HTERT RPE-1 (cell line): ENCODE measurements around the gene EPHA6.
"Not testable (repeated sequence)": the region's sequence is repeated elsewhere in the genome, so short reads cannot be mapped to it uniquely, and the experiment has no call there.

ENCODE experiments used
- in situ Hi-C: fragments of 300-500 bp; cut with MboI; formaldehyde crosslinking; loops from 4 replicates; pipeline ENCODE4 v1.14.3; 2020; ENCODE audit warnings: low sequenced_read_pairs

EPHA6 gene

GRCh38 chr3:97264180-97264579 lies 449.8 kb downstream of the EPHA6 start:
- in situ Hi-C loops = no loop called here

DNA sequence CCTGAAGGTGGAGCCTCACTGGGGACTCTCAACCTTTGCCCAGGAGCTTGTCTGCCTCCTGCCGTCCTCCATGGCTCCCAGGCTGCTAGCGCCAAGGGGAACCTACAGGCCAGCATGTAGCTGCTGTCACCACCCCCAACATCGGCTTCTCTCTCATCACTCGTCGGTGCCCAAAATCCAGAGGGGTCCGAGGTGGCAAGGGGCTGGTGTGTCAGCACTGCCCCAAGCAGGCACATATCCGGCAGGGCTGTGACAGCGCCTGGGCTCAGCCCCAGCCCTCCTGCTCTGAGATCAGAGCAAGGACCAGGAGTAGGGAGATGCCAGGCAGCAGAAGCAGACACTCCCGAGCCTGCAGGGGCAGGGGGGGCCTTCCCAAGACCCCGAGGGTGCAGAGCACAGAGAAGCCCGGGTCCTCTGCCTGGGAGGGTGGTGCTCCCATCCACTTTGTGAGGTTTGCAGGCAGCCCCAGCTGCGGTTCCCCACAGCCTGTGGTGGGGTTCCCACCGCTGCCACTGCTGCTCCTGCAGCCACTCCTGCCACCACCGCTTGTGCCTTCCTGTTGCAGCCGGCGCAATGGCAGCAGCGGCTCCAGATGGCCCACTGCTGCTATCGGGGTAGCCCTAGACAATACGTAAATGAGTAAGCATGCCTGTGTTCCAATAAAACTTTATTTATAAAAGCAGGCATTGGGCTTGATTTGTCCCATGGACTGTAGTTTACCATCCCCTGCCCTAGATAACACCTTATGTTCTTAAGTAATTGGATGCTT lies 451.0 kb downstream of the EPHA6 start:
- in situ Hi-C loops = no loop called here

DNA sequence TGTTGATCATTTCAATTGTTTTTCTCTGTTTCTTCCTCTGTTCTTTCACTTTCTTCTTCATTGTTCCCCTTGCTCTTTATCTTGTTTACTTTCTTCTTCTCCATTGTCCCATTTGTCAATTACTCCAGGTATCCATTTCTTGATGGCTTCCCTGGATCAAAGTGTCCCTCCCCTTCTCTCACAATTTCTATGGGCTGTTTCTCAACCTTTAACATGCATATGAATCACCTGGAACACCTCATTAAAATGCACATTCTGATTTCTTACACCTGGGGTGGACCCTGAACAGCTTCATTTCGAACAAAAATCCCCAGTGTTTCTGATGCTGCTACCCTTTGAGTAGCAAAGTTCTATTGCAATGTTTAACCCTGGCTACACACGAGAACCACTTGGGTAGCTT lies 454.8 kb downstream of the EPHA6 start:
- in situ Hi-C loops = no loop called here

GRCh38 chr3:97276879-97277550 lies 462.6 kb downstream of the EPHA6 start:
- in situ Hi-C loops = not testable (repeated sequence)

GRCh38 chr3:97277708-97278107 lies 463.3 kb downstream of the EPHA6 start:
- in situ Hi-C loops = no loop called here

GRCh38 chr3:97278506-97278905 lies 464.1 kb downstream of the EPHA6 start:
- in situ Hi-C loops = no loop called here

- in situ Hi-C loops = no loop called here
Measured at GRCh38 chr3:97291901-97292300, 477.5 kb downstream of the EPHA6 start.

GRCh38 chr3:97293596-97294131 lies 479.3 kb downstream of the EPHA6 start:
- in situ Hi-C loops = no loop called here

DNA sequence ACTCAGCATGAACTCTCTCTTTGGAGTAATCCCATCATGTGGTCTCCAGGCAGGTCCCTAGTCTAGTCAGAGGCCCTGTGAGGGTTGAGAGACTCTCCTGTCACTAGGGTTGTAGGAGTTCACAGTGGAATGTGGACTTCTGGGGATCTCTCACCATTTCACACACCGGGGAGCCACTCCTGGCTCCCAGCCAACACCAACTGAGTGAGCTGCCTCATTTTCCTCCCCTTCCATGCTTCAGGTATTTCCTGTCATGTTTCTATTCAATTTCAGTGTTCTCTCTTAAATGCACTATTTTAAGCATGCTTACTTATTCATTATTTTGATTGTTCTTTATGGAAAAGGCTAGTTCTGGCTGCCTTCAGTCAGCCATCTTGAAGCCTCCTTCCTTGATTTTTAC lies 482.6 kb downstream of the EPHA6 start:
- in situ Hi-C loops = no loop called here

GRCh38 chr3:97301114-97301513 lies 486.7 kb downstream of the EPHA6 start:
- in situ Hi-C loops = no loop called here

GRCh38 chr3:97306226-97306625 lies 491.8 kb downstream of the EPHA6 start:
- in situ Hi-C loops = no loop called here

GRCh38 chr3:97338375-97338774 lies 524.0 kb downstream of the EPHA6 start:
- in situ Hi-C loops = no loop called here

DNA sequence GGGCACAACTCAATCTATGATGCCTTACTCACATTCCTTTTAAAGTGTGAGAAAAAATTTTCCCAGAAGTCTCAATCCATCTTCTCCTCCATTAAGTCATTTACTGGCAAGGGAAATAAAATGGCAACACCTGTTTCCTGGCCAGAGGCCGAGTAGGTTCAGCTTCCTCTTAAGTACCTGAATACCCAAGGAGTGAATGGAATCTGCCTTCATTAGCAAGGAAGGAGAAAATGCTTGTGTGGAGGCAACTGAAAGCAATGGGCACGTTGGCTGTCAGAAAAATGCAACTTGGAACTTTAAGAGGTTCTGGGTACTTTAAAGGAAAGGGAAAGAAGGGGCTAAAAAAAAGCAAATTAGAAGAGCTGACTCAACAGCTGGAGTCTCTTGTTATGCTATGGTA lies 526.5 kb downstream of the EPHA6 start:
- in situ Hi-C loops = no loop called here

DNA sequence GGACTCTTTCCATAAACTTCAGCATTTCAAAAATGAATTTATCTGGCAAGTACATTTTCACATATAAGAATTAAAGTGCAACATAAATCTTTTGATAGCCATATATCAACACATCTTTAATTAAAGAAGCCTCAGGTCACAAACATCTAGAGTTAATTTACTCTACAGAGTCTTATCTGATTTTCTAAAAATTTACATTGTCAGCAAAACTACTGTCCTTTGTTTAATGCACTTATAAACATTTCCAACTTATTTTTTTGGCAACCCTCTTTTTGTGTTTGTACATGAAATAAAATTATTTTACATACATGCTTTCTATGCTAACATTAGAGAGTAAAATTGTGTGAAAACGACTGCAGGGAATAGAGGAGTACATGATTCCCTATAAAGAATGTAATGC lies 533.4 kb downstream of the EPHA6 start:
- in situ Hi-C loops = no loop called here

DNA sequence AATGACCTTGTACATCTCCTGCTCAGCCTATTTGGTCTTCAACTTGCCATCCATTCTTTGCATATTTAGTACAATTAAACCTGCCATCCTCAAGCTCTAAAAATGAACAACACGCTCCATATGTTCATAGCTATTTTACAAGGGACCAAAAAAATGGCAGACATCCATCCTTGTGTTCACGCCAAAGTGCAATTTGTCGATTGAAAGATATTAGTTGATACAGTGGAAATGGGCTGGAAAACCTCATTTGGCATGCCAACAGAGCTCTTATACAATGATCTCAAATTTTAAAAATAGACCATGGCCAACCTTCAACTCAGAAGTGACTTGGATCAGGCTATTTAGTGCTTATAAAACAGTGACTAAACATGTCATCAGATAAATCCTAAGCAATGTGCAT lies 536.6 kb downstream of the EPHA6 start:
- in situ Hi-C loops = no loop called here

GRCh38 chr3:97353176-97353575 lies 538.8 kb downstream of the EPHA6 start:
- in situ Hi-C loops = no loop called here

DNA sequence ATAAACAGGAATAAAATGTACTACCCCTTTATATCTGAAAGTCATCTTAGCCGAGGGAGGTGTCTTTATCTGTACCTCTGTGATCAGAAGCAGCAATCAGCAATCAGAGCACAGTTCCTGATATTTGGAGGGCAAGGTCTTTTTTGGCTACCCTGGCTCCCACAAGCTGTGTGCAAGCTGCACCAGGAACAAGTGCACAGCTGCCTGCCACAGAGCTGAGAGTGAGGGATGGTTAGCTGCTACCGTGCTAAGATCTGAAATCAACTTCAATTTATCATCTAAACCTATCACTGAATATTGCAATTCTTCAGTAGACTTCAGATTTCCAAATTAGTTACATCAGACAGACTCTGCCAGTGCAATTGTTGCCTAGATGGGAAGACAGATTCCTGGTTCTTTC lies 545.6 kb downstream of the EPHA6 start:
- in situ Hi-C loops = no loop called here

DNA sequence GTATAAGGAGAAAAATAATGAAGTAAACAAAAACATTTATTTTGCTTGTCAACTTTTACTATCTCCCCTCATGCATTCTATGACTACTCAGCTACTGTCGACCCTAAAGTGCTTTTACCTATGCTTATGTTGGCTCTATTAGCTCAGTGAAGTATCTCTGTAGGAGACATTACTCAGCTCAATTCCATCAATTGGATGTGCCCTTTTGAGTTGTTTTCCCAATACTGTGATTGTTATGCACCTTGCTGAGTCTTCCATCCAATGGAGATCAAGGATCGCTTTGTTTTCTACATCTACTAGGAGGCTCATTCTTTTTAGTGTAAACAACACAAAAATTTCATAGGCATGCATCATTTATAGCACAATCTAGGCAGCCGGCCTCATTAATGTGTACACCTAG lies 546.4 kb downstream of the EPHA6 start:
- in situ Hi-C loops = no loop called here

DNA sequence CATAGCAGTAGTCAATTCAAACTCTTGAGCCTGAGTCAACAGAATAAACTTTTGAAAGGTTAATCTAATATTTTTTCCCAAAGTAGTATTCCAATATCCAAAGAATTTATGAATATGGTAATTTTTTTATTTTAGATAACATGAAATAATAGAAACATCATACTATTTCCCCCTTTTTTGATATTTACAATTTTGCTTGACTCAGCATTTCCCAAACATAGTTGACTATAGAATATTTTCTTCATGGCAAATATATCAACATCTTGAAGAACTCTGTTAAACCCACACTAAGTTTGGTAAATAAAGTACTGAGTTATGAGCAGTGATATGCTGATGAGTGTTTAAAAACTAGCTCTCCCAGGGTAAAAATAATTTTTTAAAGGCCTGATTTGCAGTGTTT lies 570.2 kb downstream of the EPHA6 start:
- in situ Hi-C loops = no loop called here

DNA sequence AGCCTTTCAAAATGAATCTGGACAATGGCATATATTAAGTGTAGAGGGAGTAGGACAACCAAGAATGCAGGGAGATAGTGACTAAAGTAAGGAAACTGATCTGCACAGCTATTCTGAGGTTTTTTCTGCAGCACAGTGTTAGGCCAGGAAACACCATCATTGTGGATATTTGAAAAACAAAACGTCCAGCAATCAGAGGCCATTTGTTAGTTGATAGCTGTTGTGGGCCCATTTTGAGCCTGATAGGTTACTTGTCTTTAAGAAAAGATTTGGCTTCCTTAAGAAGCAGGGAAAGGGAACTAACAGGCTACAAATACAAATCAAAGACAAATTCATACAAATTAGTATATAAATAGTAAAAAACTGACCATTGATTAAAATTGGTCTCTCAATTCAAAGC lies 574.4 kb downstream of the EPHA6 start:
- in situ Hi-C loops = no loop called here

- in situ Hi-C loops = no loop called here
Measured at GRCh38 chr3:97389936-97390335, 575.5 kb downstream of the EPHA6 start.

- in situ Hi-C loops = no loop called here
Measured at GRCh38 chr3:97391167-97391566, 576.8 kb downstream of the EPHA6 start.
